Measurements from ENCODE around the gene ZNF76.

Gene ZNF76

GRCh38 chr6:35259194-35259947 is at the start of gene ZNF76:
Gene ZNF76, plus strand, starts transcription at chr6:35259735. Its CDS starts 21,417 bp downstream, at chr6:35281152.
- peak; percentile 91 for DNase-seq

GRCh38 chr6:35213298-35213791 is 46.2 kb upstream of the ZNF76 start:
- no peak for DNase-seq

GRCh38 chr6:35213824-35214756 is 45.4 kb upstream of the ZNF76 start, which contains the start of gene SCUBE3:
Gene SCUBE3, plus strand, starts transcription at chr6:35213956. Its CDS starts 463 bp downstream, at chr6:35214419.
- DNase-seq, result peak; percentile 24

GRCh38 chr6:35214869-35215664 is 44.5 kb upstream of the ZNF76 start:
- no peak for DNase-seq

DNA sequence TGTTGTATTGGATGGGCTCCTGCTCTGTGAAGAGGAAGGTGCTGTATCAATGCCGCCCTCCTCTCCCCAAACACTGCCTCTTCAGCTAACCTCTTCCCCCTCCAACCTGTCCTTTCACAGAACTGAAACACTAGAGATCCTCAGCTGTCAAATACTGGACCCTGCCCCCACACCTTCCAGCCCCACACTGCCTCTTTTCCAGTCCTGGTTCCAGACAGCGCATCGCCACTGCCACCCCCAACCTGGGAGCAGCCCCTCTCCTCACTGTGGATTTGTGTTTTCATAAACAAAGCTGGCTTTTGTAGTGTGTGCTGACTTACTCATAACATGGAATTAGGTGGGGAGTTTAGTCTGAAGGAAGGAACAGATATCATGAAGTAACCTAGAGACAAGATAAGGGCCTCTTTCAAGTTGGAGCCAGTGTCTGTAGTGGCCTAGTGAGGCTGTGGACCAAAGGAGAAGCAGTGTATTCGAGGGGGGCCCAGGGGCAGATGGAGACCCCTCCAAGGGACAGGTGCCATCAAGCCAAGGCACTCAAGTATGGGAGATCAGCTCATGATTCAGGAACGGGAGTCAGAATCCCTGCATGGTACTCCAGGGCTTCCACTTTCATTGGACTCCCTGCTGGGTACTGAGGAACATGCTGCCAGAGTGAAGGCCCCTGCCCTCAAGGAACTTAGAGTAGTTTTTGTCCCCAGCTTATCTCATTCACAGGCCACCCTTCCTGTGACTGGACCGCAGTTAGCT is 43.7 kb upstream of the ZNF76 start:
- DNase-seq, result no peak

GRCh38 chr6:35216412-35216732 is 43.2 kb upstream of the ZNF76 start:
- no peak for DNase-seq

- peak; percentile 15 for DNase-seq
These were observed 42.4 kb upstream of the ZNF76 start for GRCh38 chr6:35216851-35217811.

- no peak for DNase-seq
These were observed 41.5 kb upstream of the ZNF76 start for GRCh38 chr6:35218021-35218420.

DNA sequence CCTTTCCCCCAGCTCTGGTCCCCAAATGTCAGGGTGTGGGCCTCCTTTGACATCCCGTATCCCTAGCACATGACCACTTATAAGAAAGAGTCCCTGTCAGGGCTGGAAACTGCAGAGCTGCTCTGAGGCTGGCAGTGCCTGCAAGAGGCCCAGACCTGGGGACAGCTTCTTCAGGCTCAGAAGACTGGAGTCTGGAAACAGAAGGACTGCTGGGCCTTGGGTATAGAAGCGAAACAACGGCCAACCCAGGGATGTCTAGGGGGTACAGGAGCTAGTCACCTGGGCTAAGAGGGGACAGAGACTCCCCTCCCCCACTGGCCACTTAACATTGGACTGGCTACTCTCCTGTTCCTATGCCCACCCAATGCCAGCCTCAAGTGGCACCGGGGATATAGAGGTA is 41.1 kb upstream of the ZNF76 start:
- DNase-seq, result no peak

- DNase-seq, result peak; percentile 6
These were observed 39.7 kb upstream of the ZNF76 start for GRCh38 chr6:35219683-35220326.

DNA sequence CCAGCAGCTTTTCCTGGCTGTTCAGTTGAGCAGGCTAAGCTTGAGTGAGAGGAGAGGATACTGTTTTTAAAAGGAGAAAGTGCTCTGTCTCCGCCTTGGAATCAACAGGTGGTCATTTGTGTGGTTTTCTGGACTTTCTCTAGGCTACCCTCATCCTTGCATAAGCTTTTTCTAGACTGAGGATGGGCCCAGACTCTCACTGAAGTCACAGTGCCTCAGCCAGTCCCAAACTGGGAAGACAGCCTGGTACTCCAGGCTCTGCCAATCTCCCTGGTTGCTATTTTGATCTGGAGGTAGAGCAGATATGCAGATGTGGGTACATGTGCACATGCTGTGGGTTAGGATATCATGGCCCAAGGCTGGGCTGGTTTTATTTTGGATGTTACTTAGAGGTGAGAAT is 38.8 kb upstream of the ZNF76 start:
- DNase-seq, result no peak

- DNase-seq, result no peak
These were observed 36.1 kb upstream of the ZNF76 start for GRCh38 chr6:35223396-35223795.

GRCh38 chr6:35224720-35225119 is 34.8 kb upstream of the ZNF76 start:
- no peak for DNase-seq

GRCh38 chr6:35228481-35228880 is 31.1 kb upstream of the ZNF76 start:
- no peak for DNase-seq

DNA sequence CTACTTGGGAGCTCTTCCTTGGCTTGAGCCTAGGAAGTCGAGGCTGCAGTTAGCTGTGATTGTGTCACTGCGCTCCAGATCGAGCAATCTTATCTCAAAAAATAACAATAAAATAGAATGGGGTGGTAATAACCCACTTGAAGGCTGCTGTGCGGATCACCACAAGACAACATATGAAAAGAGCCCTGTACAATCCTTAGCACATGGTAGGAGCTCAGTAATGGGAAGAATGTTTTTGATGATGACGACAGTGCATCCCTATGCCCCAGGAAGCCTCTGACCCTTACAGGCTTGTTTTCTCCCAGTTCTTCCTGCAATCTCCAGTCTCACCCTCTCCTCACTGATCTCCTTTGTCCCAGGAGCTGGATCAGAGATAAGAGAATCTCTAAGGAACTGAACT is 30.2 kb upstream of the ZNF76 start:
- no peak for DNase-seq

- no peak for DNase-seq
These were observed 29.0 kb upstream of the ZNF76 start for GRCh38 chr6:35230498-35230897.

- DNase-seq, result no peak
These were observed 28.6 kb upstream of the ZNF76 start for GRCh38 chr6:35230950-35231349.

- DNase-seq, result no peak
These were observed 28.0 kb upstream of the ZNF76 start for GRCh38 chr6:35231563-35231962.

DNA sequence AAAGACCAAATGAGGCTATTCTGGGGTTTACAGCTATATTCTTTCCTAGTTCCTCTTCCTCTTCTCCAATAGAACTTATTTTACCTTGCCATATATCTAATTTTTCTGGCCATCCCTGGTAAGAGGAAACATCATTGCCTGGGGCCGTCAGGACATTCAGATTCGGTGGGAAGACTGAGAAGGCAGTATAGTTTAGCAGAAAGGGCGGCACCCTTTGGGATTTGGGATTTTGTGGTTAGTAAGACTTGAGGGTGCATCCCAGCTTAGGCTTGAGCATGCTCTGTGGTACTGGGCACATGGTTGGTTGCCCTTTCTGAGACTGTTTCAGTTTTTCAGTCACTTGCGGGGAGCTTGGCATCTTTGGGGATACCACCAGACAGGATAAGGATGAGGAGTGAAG is 24.6 kb upstream of the ZNF76 start:
- DNase-seq, result no peak

GRCh38 chr6:35236223-35236622 is 23.3 kb upstream of the ZNF76 start:
- no peak for DNase-seq

DNA sequence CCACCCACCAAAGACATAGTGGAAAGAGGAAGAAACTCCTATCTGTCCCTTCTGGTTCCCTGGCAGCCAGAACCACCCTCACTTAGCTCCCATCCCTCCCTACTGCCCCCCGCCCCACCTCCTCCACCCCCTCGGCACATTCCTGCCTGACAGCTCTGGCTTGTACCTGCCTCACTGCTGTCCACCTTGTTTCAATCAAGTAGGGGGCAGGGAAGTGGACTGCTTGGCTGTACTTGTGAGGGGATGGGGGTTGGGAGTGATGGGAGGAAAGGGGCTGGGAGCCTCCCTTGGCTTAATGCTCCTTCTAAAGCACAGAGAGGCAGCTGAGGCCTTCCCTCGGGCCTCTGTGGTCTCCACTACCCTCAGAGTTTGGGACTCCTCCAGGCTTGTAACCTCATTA is 22.1 kb upstream of the ZNF76 start:
- no peak for DNase-seq

Data from NCI-H1092 treated with DMSO at 0.1 percent for 48 hours (cell line).